SK-N-SH treated with all-trans-retinoic acid at 6 μM for 48 hours (cell line): ENCODE data around the gene ZBTB26.

Experiments used
- BACH2 ChIP-seq: fragments of 250-450 bp; sonication (Bioruptor Pico); IDR thresholded peaks from 2 replicates; pipeline ENCODE4 v1.9.0; 2021; ENCODE audit warnings: mild to moderate bottlenecking, borderline replicate concordance
- GLIS3 ChIP-seq: fragments of 250-450 bp; sonication (Bioruptor Pico); IDR thresholded peaks from 2 replicates; pipeline ENCODE4 v1.5.0; 2020; ENCODE audit warnings: mild to moderate bottlenecking, moderate library complexity
- ISL1 ChIP-seq: fragments of 250-450 bp; sonication (Bioruptor Pico); IDR thresholded peaks from 2 replicates; pipeline ENCODE4 v2.1.2; 2022; ENCODE audit warnings: mild to moderate bottlenecking, moderate library complexity
- PPARA ChIP-seq: fragments of 250-450 bp; sonication (Bioruptor Pico); IDR thresholded peaks from 2 replicates; pipeline ENCODE4 v1.5.0; 2020; ENCODE audit warnings: mild to moderate bottlenecking, borderline replicate concordance
- RARB ChIP-seq: fragments of 250-450 bp; sonication (Bioruptor Pico); IDR thresholded peaks from 2 replicates; pipeline ENCODE4 v1.8.0; 2021; ENCODE audit warnings: mild to moderate bottlenecking, moderate library complexity

DNA sequence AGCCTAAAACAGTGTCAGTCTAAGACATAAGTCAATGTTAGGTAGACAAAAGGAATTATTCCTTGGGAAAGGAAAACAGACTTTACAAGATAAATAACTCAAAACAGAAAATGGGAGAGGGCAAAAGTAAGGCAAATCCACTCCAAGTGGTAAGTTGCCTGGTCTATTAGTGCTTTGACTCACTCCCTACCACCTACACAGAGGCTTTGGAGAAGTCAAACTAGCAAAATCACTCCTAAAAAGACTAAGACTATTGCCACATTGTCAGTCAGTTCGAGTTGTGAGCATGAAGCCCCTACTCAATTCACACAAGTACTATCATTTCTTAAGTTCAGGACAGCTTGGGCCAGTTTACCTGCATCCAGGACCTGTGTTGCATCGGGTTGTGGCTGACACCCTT is 13.0 kb downstream of the ZBTB26 start:
- TF ChIP-seq RARB = no peak
- TF ChIP-seq ISL1 (CRISPR knock-in tag) = no peak
- no peak for TF ChIP-seq BACH2 (CRISPR knock-in tag)
- TF ChIP-seq PPARA (CRISPR knock-in tag) = no peak
- TF ChIP-seq GLIS3 (CRISPR knock-in tag) = no peak
